ENCODE data around the gene IFNW1.

Gene IFNW1

GRCh38 chr9:21110708-21111576 lies 30.7 kb downstream of the IFNW1 start:
- peak; percentile 67 for DNase-seq (ENCODE audit: low read depth)

- DNase-seq (ENCODE audit: low read depth): no peak
Observed at GRCh38 chr9:21104787-21105186, 36.8 kb downstream of the IFNW1 start.

GRCh38 chr9:21102305-21102704 lies 39.3 kb downstream of the IFNW1 start:
- DNase-seq (ENCODE audit: low read depth): peak; percentile 15

- DNase-seq (ENCODE audit: low read depth): no peak
Observed at GRCh38 chr9:21097817-21098216, 43.8 kb downstream of the IFNW1 start.

GRCh38 chr9:21096901-21097255 lies 44.8 kb downstream of the IFNW1 start:
- DNase-seq (ENCODE audit: low read depth): no peak

- peak; percentile 42 for DNase-seq (ENCODE audit: low read depth)
Observed at GRCh38 chr9:21096172-21096900, 45.3 kb downstream of the IFNW1 start.

GRCh38 chr9:21095561-21095960 lies 46.1 kb downstream of the IFNW1 start:
- no peak for DNase-seq (ENCODE audit: low read depth)
